Skeletal muscle tissue (tissue), 4 donors: ENCODE results near the gene ACRBP. TPM values are rescaled to one million over a fixed set of nuclear protein-coding genes. Genes with fewer than 3 reads are reported as not detected.

Experiments
- H3K27ac ChIP-seq: one replicate; pipeline ENCODE4 v1.7.0; 2013; ENCODE audit warnings: mild to moderate bottlenecking, low read depth, low read length, inconsistent platforms
- H3K27me3 ChIP-seq, 3 donors: one replicate each; pipeline ENCODE4 v1.7.0; 2013; ENCODE audit warnings: low read length in 3 of 3; ENCODE audit not compliant: control insufficient read depth in 3 of 3, insufficient read depth in 3 of 3
- H3K36me3 ChIP-seq, 3 donors: one replicate each; pipeline ENCODE4 v1.7.0; 2013; ENCODE audit warnings: low read length in 3 of 3; ENCODE audit not compliant: control insufficient read depth in 3 of 3, insufficient read depth in 3 of 3
- H3K4me1 ChIP-seq, 3 donors: one replicate each; pipeline ENCODE4 v1.7.0; 2013; ENCODE audit warnings: low read length in 3 of 3, mild to moderate bottlenecking in 3 of 3; ENCODE audit not compliant: control insufficient read depth in 3 of 3, insufficient read depth in 3 of 3
- H3K4me3 ChIP-seq, 3 donors: one replicate each; pipeline ENCODE4 v1.7.0; 2013; ENCODE audit warnings: low read length in 3 of 3
- H3K9ac ChIP-seq, 3 donors: one replicate each; pipeline ENCODE4 v1.7.0; 2013; ENCODE audit warnings: low read length in 3 of 3, mild to moderate bottlenecking in 3 of 3, moderate library complexity in 2 of 3, low read depth in 1 of 3
- H3K9me3 ChIP-seq, 3 donors: one replicate each; pipeline ENCODE4 v1.7.0; 2013; ENCODE audit warnings: low read length in 3 of 3; ENCODE audit not compliant: control insufficient read depth in 3 of 3
- total RNA-seq: library from RNA; depleted of rRNA; stranded (reverse); fragments of >200 nt; gene quantifications from one replicate; pipeline ENCODE4 v1.2.3, GENCODE V29; 2014
- donor health status: Osteomylitis.

Gene ACRBP
- 1.0 TPM for total RNA-seq

DNA sequence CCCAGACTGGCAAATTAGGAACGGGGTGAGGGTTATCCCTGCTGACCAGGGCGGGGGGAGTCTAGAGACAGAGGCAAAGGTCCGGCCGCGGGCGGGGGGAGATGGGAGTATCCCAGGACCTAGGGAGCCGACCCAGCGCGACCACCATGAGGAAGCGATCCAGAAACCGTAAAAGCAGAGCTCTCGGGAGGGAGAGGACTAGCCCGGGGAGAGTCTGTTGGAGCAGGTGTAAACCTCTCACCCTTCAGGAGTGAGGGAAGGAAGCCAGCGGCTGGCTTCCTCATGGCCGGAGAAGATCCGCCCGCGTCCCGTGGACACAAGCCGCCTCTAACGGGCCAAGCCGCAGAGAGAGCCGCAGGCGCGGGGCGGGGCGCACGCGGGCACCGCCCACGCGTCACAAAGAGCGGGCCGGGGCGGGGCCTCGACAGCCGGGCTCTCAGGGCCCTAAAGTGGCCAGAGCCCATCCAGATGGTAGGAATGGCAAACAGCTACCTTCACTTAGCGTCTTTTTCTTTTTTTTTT is at the start of gene ACRBP:
ACRBP (minus strand) TSS at position 350 of the 522 bp plus-strand sequence; CDS start at position 284, 66 bp downstream.
- H3K4me3 ChIP-seq: peak within 1 kb of the TSS; percentile 71
- H3K4me1 ChIP-seq: peaks cover 6 to 10% (median 6%) of the 10 kb centered on the region in 3 donors
- peak within 1 kb of the TSS; percentile 12 for H3K27ac ChIP-seq
- peak within 1 kb of the TSS; percentile 51 to 77 (median 62) for H3K9ac ChIP-seq
- H3K9me3 ChIP-seq: no peaks in the 10 kb centered on the region
- no peaks in the 10 kb centered on the region for H3K27me3 ChIP-seq
- peaks cover 19 to 26% (median 22%) of the 10 kb centered on the region in 3 donors for H3K36me3 ChIP-seq

DNA sequence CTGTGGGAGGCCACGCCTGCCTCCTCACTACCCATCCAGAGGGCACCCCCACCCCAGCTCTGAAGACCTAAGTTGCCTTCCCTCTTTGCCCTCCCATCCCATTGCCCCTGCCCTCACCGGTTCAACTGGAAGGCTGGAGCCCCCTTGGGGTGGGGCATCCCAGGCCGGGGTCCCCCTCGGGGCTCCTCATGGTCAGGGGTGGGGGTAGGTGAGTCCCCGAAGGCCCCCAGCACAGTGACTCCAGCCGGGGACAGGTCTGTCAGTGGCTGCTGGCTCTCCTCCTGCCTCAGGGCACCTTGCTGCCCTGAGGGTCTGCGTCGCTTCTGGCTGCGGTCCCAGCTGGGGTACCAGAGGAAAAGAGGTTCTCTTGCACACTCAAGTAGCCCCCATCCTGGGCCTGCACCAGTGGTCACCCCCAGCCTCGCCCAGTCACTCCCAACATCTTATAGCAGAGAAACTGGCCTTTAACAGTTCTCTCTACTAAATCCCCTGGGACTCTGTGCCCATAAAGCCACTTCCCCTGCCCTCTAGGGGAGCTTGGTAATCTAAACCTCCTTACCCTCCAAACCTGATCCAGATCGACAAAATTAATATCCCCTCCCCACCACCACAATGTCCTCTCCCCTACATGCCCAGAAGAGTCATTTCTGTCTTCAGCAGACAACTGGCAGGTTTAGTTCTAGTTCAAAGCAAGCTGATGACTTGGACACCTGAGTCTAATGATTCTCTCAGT is 48.2 kb upstream of the ACRBP start:
- Histone ChIP-seq H3K36me3 (no peaks in the 10 kb centered on the region), H3K4me3 (no peak overlapping the region), H3K27me3 (peaks cover 43 to 67% (median 58%) of the 10 kb centered on the region in 3 donors), H3K4me1 (peaks cover 0 to 2% (median under 1%) of the 10 kb centered on the region in 3 donors), H3K9ac (no peak overlapping the region), H3K9me3 (no peaks in the 10 kb centered on the region), H3K27ac (no peak overlapping the region)

DNA sequence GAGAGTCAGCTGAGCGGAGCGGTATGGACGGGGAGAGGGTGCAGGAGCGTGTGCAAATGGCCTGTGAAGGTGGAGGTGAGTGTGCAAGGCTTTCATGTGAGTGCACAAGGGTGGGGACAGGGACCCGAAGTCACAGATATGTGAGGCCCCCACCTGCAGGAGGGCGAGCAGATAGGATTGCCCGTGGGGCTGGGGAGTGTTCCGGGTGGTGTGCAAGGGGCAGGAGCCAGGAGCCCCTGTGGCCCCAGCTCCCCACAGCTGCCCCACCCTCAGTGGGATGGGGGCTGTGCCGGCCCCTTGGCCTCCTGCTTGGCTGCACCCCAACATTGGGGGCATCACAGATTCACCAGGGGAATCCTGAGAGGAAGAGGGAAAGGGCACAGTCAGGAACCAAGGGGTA is 47.5 kb upstream of the ACRBP start:
- Histone ChIP-seq H3K27me3 (peaks cover 36 to 62% (median 54%) of the 10 kb centered on the region in 3 donors), H3K27ac (no peak overlapping the region), H3K36me3 (no peaks in the 10 kb centered on the region), H3K4me3 (no peak overlapping the region), H3K9me3 (no peaks in the 10 kb centered on the region), H3K9ac (no peak overlapping the region), H3K4me1 (peaks cover 3 to 8% (median 7%) of the 10 kb centered on the region in 3 donors)

DNA sequence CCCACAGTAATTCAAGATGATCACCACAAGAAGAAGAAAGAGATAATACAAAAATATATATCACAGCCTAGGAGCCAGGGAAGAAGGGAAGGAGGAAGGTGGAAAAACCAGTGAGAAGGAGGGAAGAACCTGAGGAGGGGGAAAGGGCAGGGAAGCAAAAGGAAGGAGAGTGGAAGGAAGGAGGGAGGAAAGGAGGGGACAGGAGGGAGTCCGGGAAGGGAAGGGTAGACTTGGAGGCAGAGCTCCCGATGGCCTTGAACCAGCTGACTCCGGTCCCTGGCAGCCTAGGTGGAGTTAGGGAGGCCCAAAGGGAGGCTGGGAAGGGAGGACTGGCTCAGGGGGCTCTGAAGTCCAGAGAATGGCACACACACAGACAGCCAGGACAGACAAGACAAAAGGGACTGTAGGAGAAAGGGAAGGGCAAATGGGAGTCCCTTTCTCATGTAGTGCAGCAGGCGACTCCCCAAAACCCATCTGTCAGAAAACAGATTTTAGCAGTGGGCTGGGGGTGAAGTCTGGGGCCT is 46.7 kb upstream of the ACRBP start:
- Histone ChIP-seq H3K4me1 (peaks cover 3 to 8% (median 7%) of the 10 kb centered on the region in 3 donors), H3K27ac (no peak overlapping the region), H3K36me3 (no peaks in the 10 kb centered on the region), H3K9me3 (no peaks in the 10 kb centered on the region), H3K4me3 (no peak overlapping the region), H3K9ac (no peak overlapping the region), H3K27me3 (peaks cover 28 to 54% (median 46%) of the 10 kb centered on the region in 3 donors)

DNA sequence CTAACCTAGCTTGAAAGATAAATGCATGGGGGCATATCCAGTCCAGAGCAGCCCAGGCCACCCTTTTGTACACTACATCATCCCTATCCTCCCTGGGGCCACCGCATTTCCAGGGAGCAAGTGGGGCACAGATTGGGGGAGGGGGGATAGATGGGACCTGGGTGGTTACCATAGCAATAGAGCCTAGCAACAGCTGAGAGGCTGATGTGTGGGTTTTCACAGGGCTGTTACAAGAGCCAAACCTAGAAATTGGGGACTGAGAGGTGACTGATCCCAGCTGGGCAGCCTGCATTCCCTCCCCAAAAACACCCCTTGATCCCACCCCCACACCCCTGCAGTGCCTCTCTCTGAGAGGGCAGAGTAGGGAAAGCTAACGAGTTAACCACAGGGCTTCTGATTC is 45.7 kb upstream of the ACRBP start:
- no peak overlapping the region for H3K27ac ChIP-seq
- H3K9me3 ChIP-seq: no peaks in the 10 kb centered on the region
- peaks cover 11 to 16% (median 15%) of the 10 kb centered on the region in 3 donors for H3K4me1 ChIP-seq
- H3K36me3 ChIP-seq: no peaks in the 10 kb centered on the region
- H3K4me3 ChIP-seq: no peak overlapping the region
- H3K9ac ChIP-seq: no peak overlapping the region
- peaks cover 20 to 47% (median 36%) of the 10 kb centered on the region in 3 donors for H3K27me3 ChIP-seq

DNA sequence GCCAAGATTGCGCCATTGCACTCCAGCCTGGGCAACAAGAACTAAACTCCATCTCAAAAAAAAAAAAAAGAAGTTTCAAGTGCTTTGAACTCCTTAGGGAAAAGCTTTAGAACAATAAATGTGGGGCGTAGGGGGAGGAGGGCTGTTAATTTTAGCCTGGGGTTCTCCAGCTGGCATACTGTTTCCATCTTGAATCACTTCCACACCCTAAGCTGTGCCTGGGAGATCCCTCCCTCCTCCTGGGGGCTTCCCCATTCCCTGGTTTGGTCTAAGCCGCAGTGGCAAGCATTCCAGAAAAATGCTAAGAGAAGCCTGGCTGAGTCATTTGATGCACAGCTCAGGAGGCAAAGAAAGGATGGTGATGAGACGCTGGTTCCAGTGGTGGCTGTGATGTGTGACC is 44.2 kb upstream of the ACRBP start:
- H3K9me3 ChIP-seq: no peaks in the 10 kb centered on the region
- H3K4me1 ChIP-seq: peaks cover 19 to 30% (median 26%) of the 10 kb centered on the region in 3 donors
- H3K36me3 ChIP-seq: peaks cover 0 to 4% (median 0%) of the 10 kb centered on the region in 3 donors
- no peak overlapping the region for H3K9ac ChIP-seq
- no peak overlapping the region for H3K27ac ChIP-seq
- no peak overlapping the region for H3K4me3 ChIP-seq
- peaks cover 17 to 34% (median 23%) of the 10 kb centered on the region in 3 donors for H3K27me3 ChIP-seq

DNA sequence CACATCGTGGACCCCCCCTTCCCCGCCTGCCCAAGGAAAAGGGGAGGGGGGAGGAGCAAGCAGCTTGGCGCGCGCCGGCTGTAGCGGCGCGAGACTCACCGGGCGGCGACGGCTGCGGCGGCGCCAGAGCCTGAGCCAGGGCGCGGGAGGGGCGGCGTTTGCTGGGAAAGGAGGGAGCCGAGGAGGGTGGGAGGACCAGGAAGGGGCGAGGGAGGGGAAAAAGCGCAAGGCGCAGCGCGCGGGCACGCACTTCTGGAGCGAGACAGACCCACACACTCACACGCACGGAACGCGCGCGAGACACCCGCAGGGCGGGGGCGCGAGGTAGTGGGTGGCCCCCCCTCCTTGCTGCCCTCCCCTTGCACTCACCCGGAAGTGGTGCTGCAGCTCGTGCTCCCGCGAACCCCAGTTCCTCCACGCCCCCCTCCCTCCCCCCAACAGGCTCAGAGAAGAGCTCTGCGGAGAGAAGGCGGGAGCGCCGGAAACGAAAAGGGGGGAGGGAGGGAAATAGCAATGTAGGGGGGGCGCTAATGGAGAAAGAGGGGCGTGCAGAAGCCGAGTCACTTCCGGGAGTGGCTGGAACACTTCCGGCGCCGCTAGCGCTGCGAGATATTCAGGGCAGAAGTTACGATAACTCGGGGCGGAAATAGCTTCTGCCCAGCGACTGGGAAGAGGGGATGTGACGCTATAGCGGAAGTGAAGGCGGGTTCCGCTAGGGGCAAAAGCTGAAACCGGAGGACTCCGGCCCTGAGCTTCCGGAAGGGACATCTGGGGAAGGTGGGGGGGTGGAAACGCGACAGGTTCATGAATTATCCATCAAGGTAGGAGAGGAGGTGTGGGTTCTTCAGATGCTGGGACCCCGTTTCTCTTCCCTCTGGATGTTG is 42.0 kb upstream of the ACRBP start, which contains the start of gene ZNF384:
ZNF384 (minus strand) TSS at position 377 of the 884 bp plus-strand sequence. CDS start 9,855 bp downstream, outside the sequence.
- Histone ChIP-seq H3K9ac (peak within 1 kb of the TSS; percentile 81 to 98 (median 96)), H3K27me3 (peaks cover 4 to 11% (median 5%) of the 10 kb centered on the region in 3 donors), H3K27ac (peak within 1 kb of the TSS; percentile 93), H3K4me3 (peak within 1 kb of the TSS; percentile 86 to 96 (median 96)), H3K36me3 (peaks cover 0 to 6% (median 0%) of the 10 kb centered on the region in 3 donors), H3K9me3 (no peaks in the 10 kb centered on the region), H3K4me1 (peaks cover 19 to 30% (median 26%) of the 10 kb centered on the region in 3 donors)

DNA sequence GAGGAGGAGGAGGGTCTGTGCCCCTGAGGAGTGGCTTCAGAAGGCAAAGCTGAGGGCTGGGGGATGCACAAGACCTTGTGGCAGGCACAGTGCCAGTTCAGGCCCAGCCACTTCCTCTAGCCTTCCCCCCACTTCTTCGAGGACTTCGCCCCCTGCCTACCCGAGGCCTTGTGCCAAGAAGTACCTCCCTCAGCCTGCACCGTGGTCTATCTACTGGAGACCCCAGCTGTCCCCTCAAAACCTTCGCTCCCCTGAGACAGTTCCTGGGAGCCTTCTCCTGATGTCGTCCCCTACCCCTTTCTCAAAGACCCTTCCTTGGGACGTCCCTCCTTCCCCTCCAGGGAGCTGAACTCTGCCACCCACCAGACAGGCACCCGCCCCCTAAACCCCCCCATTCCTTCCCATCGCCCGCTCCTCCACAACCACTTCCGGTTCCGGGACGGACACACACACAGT is 41.3 kb upstream of the ACRBP start:
- Histone ChIP-seq H3K36me3 (peaks cover 0 to 6% (median 0%) of the 10 kb centered on the region in 3 donors), H3K27ac (peak overlapping the region; percentile 93), H3K4me3 (peak overlapping the region; percentile 86 to 96 (median 96)), H3K9ac (peak overlapping the region; percentile 81 to 98 (median 96)), H3K27me3 (peaks cover 0 to 7% (median 0%) of the 10 kb centered on the region in 3 donors), H3K9me3 (no peaks in the 10 kb centered on the region), H3K4me1 (peaks cover 19 to 30% (median 26%) of the 10 kb centered on the region in 3 donors)

DNA sequence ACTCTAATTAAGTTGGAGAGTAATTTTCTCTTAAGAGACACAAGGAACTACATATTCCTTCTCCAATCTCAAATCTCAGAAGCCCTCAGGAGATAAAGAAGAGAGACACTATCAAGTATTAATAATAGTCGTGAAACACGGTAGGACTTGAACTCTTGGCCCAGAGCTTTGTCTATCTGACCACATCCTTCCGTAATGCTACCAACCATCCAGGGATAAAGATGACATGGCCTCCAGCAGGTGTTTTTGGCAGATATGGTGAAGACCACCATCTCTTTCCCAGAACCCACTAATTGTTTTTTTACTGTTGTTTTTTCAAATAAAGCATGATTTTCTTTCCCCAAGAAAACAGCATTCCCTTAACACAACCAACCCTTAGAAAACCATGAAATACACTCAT is 38.6 kb upstream of the ACRBP start:
- peaks cover 0 to 9% (median 4%) of the 10 kb centered on the region in 3 donors for H3K36me3 ChIP-seq
- H3K27ac ChIP-seq: no peak overlapping the region
- H3K27me3 ChIP-seq: no peaks in the 10 kb centered on the region
- H3K4me3 ChIP-seq: no peak overlapping the region
- no peaks in the 10 kb centered on the region for H3K9me3 ChIP-seq
- peaks cover 19 to 30% (median 26%) of the 10 kb centered on the region in 3 donors for H3K4me1 ChIP-seq
- H3K9ac ChIP-seq: no peak overlapping the region
